Measurements from ENCODE around the gene RPP21.

RPP21 gene

GRCh38 chr6:30312676-30313321 lies 32.2 kb upstream of the RPP21 start:
- no peak for DNase-seq (ENCODE audit: low read depth)
- TF ChIP-seq CTCF (IDR thresholded peaks at IDR 0.05; ENCODE audit: control insufficient read depth, extremely low read depth, insufficient read depth) = no peak
- H3K4me3 ChIP-seq (ENCODE audit: low read depth, low read length) = no peak overlapping the region

GRCh38 chr6:30315156-30315555 lies 29.8 kb upstream of the RPP21 start:
- no peak overlapping the region for H3K4me3 ChIP-seq (ENCODE audit: low read depth, low read length)
- DNase-seq (ENCODE audit: low read depth) = no peak
- no peak for TF ChIP-seq CTCF (IDR thresholded peaks at IDR 0.05; ENCODE audit: control insufficient read depth, extremely low read depth, insufficient read depth)

- no peak for DNase-seq (ENCODE audit: low read depth)
- no peak overlapping the region for H3K4me3 ChIP-seq (ENCODE audit: low read depth, low read length)
- TF ChIP-seq CTCF (IDR thresholded peaks at IDR 0.05; ENCODE audit: control insufficient read depth, extremely low read depth, insufficient read depth) = no peak
Measured at GRCh38 chr6:30317913-30318589, 26.9 kb upstream of the RPP21 start.

GRCh38 chr6:30319146-30319835 lies 25.7 kb upstream of the RPP21 start:
- TF ChIP-seq CTCF (IDR thresholded peaks at IDR 0.05; ENCODE audit: control insufficient read depth, extremely low read depth, insufficient read depth) = no peak

GRCh38 chr6:30321692-30322388 lies 23.1 kb upstream of the RPP21 start:
- no peak for TF ChIP-seq CTCF (IDR thresholded peaks at IDR 0.05; ENCODE audit: control insufficient read depth, extremely low read depth, insufficient read depth)
- H3K4me3 ChIP-seq (ENCODE audit: low read depth, low read length) = no peak overlapping the region
- DNase-seq (ENCODE audit: low read depth) = no peak

More at GRCh38 chr6:30319146-30319835, 25.7 kb upstream of the RPP21 start:
- H3K4me3 ChIP-seq (ENCODE audit: low read depth, low read length) = no peak overlapping the region
- DNase-seq (ENCODE audit: low read depth) = no peak

- TF ChIP-seq CTCF (IDR thresholded peaks at IDR 0.05; ENCODE audit: control insufficient read depth, extremely low read depth, insufficient read depth) = no peak
- no peak for DNase-seq (ENCODE audit: low read depth)
- no peak overlapping the region for H3K4me3 ChIP-seq (ENCODE audit: low read depth, low read length)
Measured at GRCh38 chr6:30322527-30323501, 22.1 kb upstream of the RPP21 start.
